Lower lobe of right lung (tissue), 2 donors: ENCODE data around the gene FAM53B. TPM values are rescaled to one million over a fixed set of nuclear protein-coding genes. Genes with fewer than 3 reads are reported as not detected.

Experiments
- ATAC-seq, 2 donors: fragments of 200-7000 bp; cut with Tn5 transposase; one replicate each; pipeline ENCODE4 v1.9.1; 2020 to 2022; ENCODE audit warnings: mild to moderate bottlenecking in 2 of 2, moderate library complexity in 2 of 2
- DNase-seq: peaks from one replicate; pipeline ENCODE4 v3.0.0-alpha.2; 2020
- H3K27ac ChIP-seq: fragments of 200-600 bp; one replicate; pipeline ENCODE4 v1.8.0; 2022
- H3K27me3 ChIP-seq: fragments of 200-600 bp; one replicate; pipeline ENCODE4 v1.8.0; 2022; ENCODE audit warnings: low read depth
- H3K36me3 ChIP-seq: fragments of 200-600 bp; one replicate; pipeline ENCODE4 v1.8.0; 2022; ENCODE audit warnings: mild to moderate bottlenecking
- H3K4me1 ChIP-seq: fragments of 200-600 bp; one replicate; pipeline ENCODE4 v1.8.0; 2022
- H3K4me3 ChIP-seq: fragments of 200-600 bp; one replicate; pipeline ENCODE4 v1.8.0; 2022; ENCODE audit warnings: mild to moderate bottlenecking
- H3K9me3 ChIP-seq: fragments of 200-600 bp; one replicate; pipeline ENCODE4 v1.8.0; 2022
- CTCF ChIP-seq: fragments of 200-600 bp; IDR thresholded peaks from one replicate; pipeline ENCODE4 v1.8.0; 2022; ENCODE audit warnings: antibody characterized with exemption, mild to moderate bottlenecking
- intact Hi-C: fragments of 100-400 bp; cut with DNase I; formaldehyde crosslinking; loops from one replicate; pipeline ENCODE4 v1.11.0; 2022
- total RNA-seq: library from RNA; stranded (reverse); fragmentation: NEBNext Ultra II Directional; extraction: Animal tissue kit (Norgen Biotek cat#: 25700); gene quantifications from one replicate; pipeline ENCODE4 v1.2.1, GENCODE V29; 2021
- donor health status: DM: no; HTN: yes; CAD: no; lungs with severe emphysema.

Gene FAM53B
- total RNA-seq, 1 donor from 2014 or later = 40.7 TPM

- Histone ChIP-seq H3K27ac (no peak overlapping the region), H3K36me3 (no peaks in the 10 kb centered on the region), H3K4me1 (no peaks in the 10 kb centered on the region), H3K27me3 (no peaks in the 10 kb centered on the region), H3K9me3 (no peaks in the 10 kb centered on the region), H3K4me3 (no peak overlapping the region)
- TF ChIP-seq CTCF = no peak
- ATAC-seq (no peak), DNase-seq (no peak)
- intact Hi-C loops = no loop called here
Measured at GRCh38 chr10:124605481-124605855, 138.7 kb downstream of the FAM53B start.

GRCh38 chr10:124605001-124605370, 139.2 kb downstream of the FAM53B start:
- no peak for TF ChIP-seq CTCF

GRCh38 chr10:124604214-124605000, 139.8 kb downstream of the FAM53B start:
- DNase-seq (no peak), ATAC-seq (no peak)
- intact Hi-C loops = no loop called here
- H3K27me3 ChIP-seq = no peaks in the 10 kb centered on the region
- H3K9me3 ChIP-seq = no peaks in the 10 kb centered on the region
- H3K27ac ChIP-seq = no peak overlapping the region
- no peak for TF ChIP-seq CTCF
- no peak overlapping the region for H3K4me3 ChIP-seq
- no peaks in the 10 kb centered on the region for H3K4me1 ChIP-seq
- H3K36me3 ChIP-seq = no peaks in the 10 kb centered on the region

More at GRCh38 chr10:124605001-124605370, 139.2 kb downstream of the FAM53B start:
- Histone ChIP-seq H3K4me3 (no peak overlapping the region), H3K27me3 (no peaks in the 10 kb centered on the region), H3K4me1 (no peaks in the 10 kb centered on the region), H3K9me3 (no peaks in the 10 kb centered on the region), H3K36me3 (no peaks in the 10 kb centered on the region), H3K27ac (no peak overlapping the region)
- no peak for DNase-seq
- intact Hi-C loops = no loop called here
- no peak for ATAC-seq

GRCh38 chr10:124603376-124604213, 140.6 kb downstream of the FAM53B start:
- Histone ChIP-seq H3K9me3 (no peaks in the 10 kb centered on the region), H3K27me3 (no peaks in the 10 kb centered on the region), H3K4me1 (no peaks in the 10 kb centered on the region), H3K36me3 (no peaks in the 10 kb centered on the region), H3K27ac (no peak overlapping the region), H3K4me3 (no peak overlapping the region)
- no peak for TF ChIP-seq CTCF
- intact Hi-C loops = no loop called here
- ATAC-seq (no peak), DNase-seq (no peak)

- DNase-seq = no peak
- Histone ChIP-seq H3K9me3 (no peaks in the 10 kb centered on the region), H3K36me3 (no peaks in the 10 kb centered on the region), H3K27ac (no peak overlapping the region), H3K4me3 (no peak overlapping the region), H3K27me3 (no peaks in the 10 kb centered on the region), H3K4me1 (no peaks in the 10 kb centered on the region)
- ATAC-seq = no peak
- intact Hi-C loops = no loop called here
- no peak for TF ChIP-seq CTCF
Measured at GRCh38 chr10:124602646-124603365, 141.4 kb downstream of the FAM53B start.
